GM23338 (cell line): Measurements from ENCODE around the gene WDR1. TPM values are rescaled to one million over a fixed set of nuclear protein-coding genes. Genes with fewer than 3 reads are reported as not detected.

Experiments
- ATAC-seq: fragments of 200-7000 bp; cut with Tn5 transposase; 3 replicates; pipeline ENCODE4 v1.9.1; 2020
- DNase-seq: peaks from one replicate; pipeline ENCODE4 v3.0.0-alpha.2; 2015; ENCODE audit warnings: low spot score
- H2AFZ ChIP-seq: fragments of 200-600 bp; sonication (generic); 2 replicates; pipeline ENCODE4 v1.8.0; 2016; ENCODE audit warnings: antibody characterized with exemption, mild to moderate bottlenecking, moderate library complexity
- H3F3A ChIP-seq: fragments of 200-600 bp; sonication (generic); replicated peaks from 2 replicates; pipeline ENCODE4 v1.8.0; 2017; ENCODE audit warnings: antibody characterized with exemption, mixed run types, low read depth
- H3K27ac ChIP-seq: fragments of 200-600 bp; sonication (generic); 2 replicates; pipeline ENCODE4 v1.6.1; 2016; ENCODE audit warnings: low read depth
- H3K27me3 ChIP-seq: fragments of 200-600 bp; sonication (generic); 2 replicates; pipeline ENCODE4 v1.8.0; 2016; ENCODE audit warnings: mild to moderate bottlenecking, mixed run types, moderate library complexity; ENCODE audit not compliant: insufficient read depth
- H3K36me3 ChIP-seq: fragments of 200-600 bp; sonication (generic); 2 replicates; pipeline ENCODE4 v1.8.0; 2016; ENCODE audit warnings: mild to moderate bottlenecking; ENCODE audit not compliant: insufficient read depth
- H3K4me1 ChIP-seq: fragments of 200-600 bp; sonication (generic); 2 replicates; pipeline ENCODE4 v1.8.0; 2016; ENCODE audit warnings: mild to moderate bottlenecking, moderate library complexity; ENCODE audit not compliant: insufficient read depth
- H3K4me2 ChIP-seq: fragments of 200-600 bp; sonication (generic); 2 replicates; pipeline ENCODE4 v1.7.1; 2017; ENCODE audit warnings: mixed run types
- H3K4me3 ChIP-seq: fragments of 200-600 bp; sonication (generic); 2 replicates; pipeline ENCODE4 v1.6.1; 2016; ENCODE audit warnings: mixed run types
- H3K79me2 ChIP-seq: fragments of 200-600 bp; sonication (generic); replicated peaks from 2 replicates; pipeline ENCODE4 v1.8.0; 2017; ENCODE audit warnings: mild to moderate bottlenecking; ENCODE audit not compliant: insufficient read depth
- H3K9me2 ChIP-seq: fragments of 200-600 bp; sonication (generic); 2 replicates; pipeline ENCODE4 v1.8.0; 2017; ENCODE audit not compliant: insufficient read depth
- H4K20me1 ChIP-seq: fragments of 200-600 bp; sonication (generic); replicated peaks from 2 replicates; pipeline ENCODE4 v1.8.0; 2017; ENCODE audit warnings: mild to moderate bottlenecking; ENCODE audit not compliant: insufficient read depth
- H3K27ac Mint-ChIP-seq: 2 replicates; pipeline ENCODE4 v1.8.0; 2020; ENCODE audit warnings: inconsistent platforms, mild to moderate bottlenecking, moderate library complexity, mixed read lengths
- H3K27me3 Mint-ChIP-seq: 3 replicates; pipeline ENCODE4 v1.8.0; 2022; ENCODE audit warnings: low read depth, mild to moderate bottlenecking, moderate library complexity, mixed read lengths, inconsistent platforms; ENCODE audit not compliant: insufficient read depth, poor library complexity
- H3K36me3 Mint-ChIP-seq: 3 replicates; pipeline ENCODE4 v1.8.0; 2021; ENCODE audit warnings: low read depth, mild to moderate bottlenecking, inconsistent platforms, moderate library complexity, mixed read lengths
- H3K4me1 Mint-ChIP-seq: 3 replicates; pipeline ENCODE4 v1.8.0; 2020; ENCODE audit warnings: mild to moderate bottlenecking, inconsistent platforms, mixed read lengths
- H3K4me3 Mint-ChIP-seq: 3 replicates; pipeline ENCODE4 v1.8.0; 2021; ENCODE audit warnings: moderate library complexity, mild to moderate bottlenecking, inconsistent platforms, mixed read lengths
- H3K9me3 Mint-ChIP-seq: 3 replicates; pipeline ENCODE4 v1.8.0; 2020; ENCODE audit warnings: moderate library complexity, mild to moderate bottlenecking, inconsistent platforms, mixed read lengths
- ETS1 ChIP-seq: IDR thresholded peaks from 2 replicates; pipeline ENCODE4 v1.6.1; 2016; ENCODE audit warnings: antibody characterized with exemption
- EZH2 ChIP-seq: fragments of 200-600 bp; sonication (generic); IDR thresholded peaks from one replicate; pipeline ENCODE4 v1.8.0; 2017; ENCODE audit warnings: antibody characterized with exemption, mild to moderate bottlenecking, low read depth; ENCODE audit not compliant: unreplicated experiment
- EZH2phosphoT487 ChIP-seq: fragments of 200-600 bp; sonication (generic); IDR thresholded peaks from one replicate; pipeline ENCODE4 v1.8.1; 2018; ENCODE audit warnings: antibody characterized with exemption; ENCODE audit not compliant: unreplicated experiment
- JUNB ChIP-seq: IDR thresholded peaks from one replicate; pipeline ENCODE4 v1.6.1; 2016; ENCODE audit warnings: antibody characterized with exemption; ENCODE audit not compliant: unreplicated experiment
- NANOG ChIP-seq: IDR thresholded peaks from 2 replicates; pipeline ENCODE4 v1.6.1; 2016; ENCODE audit warnings: antibody characterized with exemption, borderline replicate concordance
- POLR2AphosphoS5 ChIP-seq: IDR thresholded peaks from 2 replicates; pipeline ENCODE4 v1.6.1; 2016; ENCODE audit warnings: antibody characterized with exemption, low read depth
- REST ChIP-seq: IDR thresholded peaks from one replicate; pipeline ENCODE4 v1.6.1; 2018; ENCODE audit warnings: antibody characterized with exemption; ENCODE audit not compliant: unreplicated experiment
- STAT1 ChIP-seq: IDR thresholded peaks from one replicate; pipeline ENCODE4 v1.6.1; 2016; ENCODE audit warnings: antibody characterized with exemption; ENCODE audit not compliant: unreplicated experiment
- ZNF331 ChIP-seq: fragments of 250-450 bp; sonication (Bioruptor Pico); IDR thresholded peaks from 2 replicates; pipeline ENCODE4 v1.5.0; 2020; ENCODE audit warnings: low read depth, mild to moderate bottlenecking, moderate library complexity
- ZNF462 ChIP-seq: fragments of 250-450 bp; sonication (Bioruptor Pico); IDR thresholded peaks from 2 replicates; pipeline ENCODE4 v1.5.0; 2020; ENCODE audit warnings: mild to moderate bottlenecking, moderate library complexity
- polyA plus RNA-seq: library from polyadenylated mRNA; unstranded; fragments of >200 nt; fragmentation: Nextera tagmentation; extraction: Ambion mirVana; gene quantifications from 2 replicates; pipeline ENCODE4 v1.2.1, GENCODE V29; 2016
- total RNA-seq: library from RNA; depleted of rRNA; stranded (reverse); fragments of >200 nt; shearing (Covaris generic); gene quantifications from 2 replicates; pipeline ENCODE4 v1.2.3, GENCODE V29; 2014

The WDR1 gene
- total and polyA plus RNA-seq, 2 experiments from 2014 or later, result 93.2 to 248 TPM

GRCh38 chr4:10109995-10110670, 6.5 kb downstream of the WDR1 start (continued):
- TF ChIP-seq REST (no peak), NANOG (no peak), EZH2phosphoT487 (no peak), ZNF331 (CRISPR knock-in tag) (no peak), ETS1 (no peak), STAT1 (no peak), EZH2 (no peak), POLR2AphosphoS5 (no peak)

GRCh38 chr4:10108818-10109783, 7.5 kb downstream of the WDR1 start:
- ATAC-seq (no peak), DNase-seq (no peak)
- Histone ChIP-seq H3K9me2 (no peaks in the 10 kb centered on the region), H3K79me2 (peaks cover 100% of the 10 kb centered on the region), H3F3A (no peaks in the 10 kb centered on the region), H4K20me1 (peaks cover 86% of the 10 kb centered on the region), H3K4me3 (no peak overlapping the region), H3K27ac (no peak overlapping the region), H2AFZ (no peak overlapping the region), H3K4me2 (no peak overlapping the region), H3K27me3 (no peaks in the 10 kb centered on the region), H3K4me1 (peaks cover 21% of the 10 kb centered on the region), H3K36me3 (peaks cover 29% of the 10 kb centered on the region)
- H3K27me3 Mint-ChIP-seq, result peaks cover 31% of the 10 kb centered on the region
- H3K36me3 Mint-ChIP-seq, result peaks cover 70% of the 10 kb centered on the region
- peaks cover 95% of the 10 kb centered on the region for H3K4me1 Mint-ChIP-seq
- H3K27ac Mint-ChIP-seq, result peak overlapping the region; percentile 71
- no peaks in the 10 kb centered on the region; the same call in 2 of the 3 replicates for H3K9me3 Mint-ChIP-seq
- no peak overlapping the region for H3K4me3 Mint-ChIP-seq
- TF ChIP-seq ZNF462 (CRISPR knock-in tag) (no peak), POLR2AphosphoS5 (no peak), NANOG (no peak), EZH2phosphoT487 (no peak), JUNB (no peak)
